ENCODE results near the gene KIF21B.

The KIF21B gene

GRCh38 chr1:201023517-201023902, at the start of gene KIF21B:
Gene KIF21B, minus strand, starts transcription at chr1:201023714. Its CDS starts 331 bp downstream, at chr1:201023383.
- Histone ChIP-seq H3K36me3 (no peaks in the 10 kb centered on the region), H3K27ac (peak within 1 kb of the TSS; percentile 98), H3K4me3 (ENCODE audit: low read depth in 1 of 2, low read length in 1 of 2) (peak within 1 kb of the TSS; percentile 77 to 90), H3K4me1 (ENCODE audit: control insufficient read depth in 1 of 2, insufficient read depth in 1 of 2, low read depth in 1 of 2, low read length in 1 of 2) (peaks cover 92 to 93% of the 10 kb centered on the region in 2 experiments), H3K27me3 (no peaks in the 10 kb centered on the region), H3K9me3 (no peaks in the 10 kb centered on the region)
- TF ChIP-seq, protein P1, sequence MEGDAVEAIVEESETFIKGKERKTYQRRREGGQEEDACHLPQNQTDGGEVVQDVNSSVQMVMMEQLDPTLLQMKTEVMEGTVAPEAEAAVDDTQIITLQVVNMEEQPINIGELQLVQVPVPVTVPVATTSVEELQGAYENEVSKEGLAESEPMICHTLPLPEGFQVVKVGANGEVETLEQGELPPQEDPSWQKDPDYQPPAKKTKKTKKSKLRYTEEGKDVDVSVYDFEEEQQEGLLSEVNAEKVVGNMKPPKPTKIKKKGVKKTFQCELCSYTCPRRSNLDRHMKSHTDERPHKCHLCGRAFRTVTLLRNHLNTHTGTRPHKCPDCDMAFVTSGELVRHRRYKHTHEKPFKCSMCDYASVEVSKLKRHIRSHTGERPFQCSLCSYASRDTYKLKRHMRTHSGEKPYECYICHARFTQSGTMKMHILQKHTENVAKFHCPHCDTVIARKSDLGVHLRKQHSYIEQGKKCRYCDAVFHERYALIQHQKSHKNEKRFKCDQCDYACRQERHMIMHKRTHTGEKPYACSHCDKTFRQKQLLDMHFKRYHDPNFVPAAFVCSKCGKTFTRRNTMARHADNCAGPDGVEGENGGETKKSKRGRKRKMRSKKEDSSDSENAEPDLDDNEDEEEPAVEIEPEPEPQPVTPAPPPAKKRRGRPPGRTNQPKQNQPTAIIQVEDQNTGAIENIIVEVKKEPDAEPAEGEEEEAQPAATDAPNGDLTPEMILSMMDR (IDR thresholded peaks at IDR 0.05): no peak

DNA sequence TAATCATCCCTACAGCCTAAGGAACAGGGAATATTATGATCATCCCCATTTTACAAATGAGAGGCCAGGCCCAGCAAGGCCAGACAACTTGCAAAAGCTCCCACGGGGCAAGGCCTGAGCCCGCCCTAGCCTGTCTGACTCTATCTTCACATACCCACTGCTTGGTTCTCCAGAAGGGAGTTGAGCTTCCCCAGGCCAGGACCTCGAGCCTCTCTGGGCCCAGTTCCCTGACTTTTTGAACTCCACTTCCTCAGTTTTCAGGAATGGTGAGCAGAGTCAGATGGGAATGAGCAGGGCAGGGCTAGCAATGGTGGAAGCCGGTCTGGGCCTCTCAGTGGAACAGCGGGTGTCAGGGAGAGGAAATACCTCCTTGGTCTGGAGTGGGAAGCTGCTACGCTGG, 49.4 kb upstream of the KIF21B start:
- H3K36me3 ChIP-seq: no peaks in the 10 kb centered on the region
- H3K4me3 ChIP-seq (ENCODE audit: low read depth in 1 of 2, low read length in 1 of 2): no peak overlapping the region
- H3K27me3 ChIP-seq: no peaks in the 10 kb centered on the region
- no peaks in the 10 kb centered on the region for H3K9me3 ChIP-seq
- TF ChIP-seq, protein P1 (IDR thresholded peaks at IDR 0.05): no peak
- H3K27ac ChIP-seq: no peak overlapping the region
- H3K4me1 ChIP-seq (ENCODE audit: control insufficient read depth in 1 of 2, insufficient read depth in 1 of 2, low read depth in 1 of 2, low read length in 1 of 2): no peaks in the 10 kb centered on the region

GRCh38 chr1:201072149-201072548, 48.6 kb upstream of the KIF21B start:
- H3K4me1 ChIP-seq (ENCODE audit: control insufficient read depth in 1 of 2, insufficient read depth in 1 of 2, low read depth in 1 of 2, low read length in 1 of 2): no peaks in the 10 kb centered on the region
- H3K36me3 ChIP-seq: no peaks in the 10 kb centered on the region
- H3K27me3 ChIP-seq: no peaks in the 10 kb centered on the region
- TF ChIP-seq, protein P1 (IDR thresholded peaks at IDR 0.05): no peak
- H3K27ac ChIP-seq: no peak overlapping the region
- H3K9me3 ChIP-seq: no peaks in the 10 kb centered on the region
- H3K4me3 ChIP-seq (ENCODE audit: low read depth in 1 of 2, low read length in 1 of 2): no peak overlapping the region

DNA sequence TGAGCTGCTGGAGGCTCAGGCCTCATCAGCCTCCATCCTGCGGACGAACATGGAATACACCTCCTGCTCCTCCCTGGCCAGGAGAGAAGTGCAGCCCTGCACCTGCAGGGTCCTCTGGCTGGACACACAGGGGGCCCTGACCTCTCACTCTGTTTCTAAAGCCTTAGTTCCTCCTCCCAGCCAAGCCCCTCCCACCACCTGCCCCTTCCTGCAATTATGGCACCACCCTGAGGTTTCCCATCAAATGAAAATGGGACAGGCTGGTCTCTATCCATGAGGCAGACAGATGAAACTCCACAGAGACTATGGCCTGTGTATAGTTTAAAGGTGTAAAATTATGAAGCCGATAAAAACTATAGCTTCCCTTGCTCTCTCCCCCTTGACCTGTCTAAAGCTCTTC, 46.1 kb upstream of the KIF21B start:
- no peak overlapping the region for H3K27ac ChIP-seq
- H3K36me3 ChIP-seq: no peaks in the 10 kb centered on the region
- TF ChIP-seq, protein P1 (IDR thresholded peaks at IDR 0.05): no peak
- no peaks in the 10 kb centered on the region for H3K4me1 ChIP-seq (ENCODE audit: control insufficient read depth in 1 of 2, insufficient read depth in 1 of 2, low read depth in 1 of 2, low read length in 1 of 2)
- H3K9me3 ChIP-seq: no peaks in the 10 kb centered on the region
- H3K27me3 ChIP-seq: no peaks in the 10 kb centered on the region
- H3K4me3 ChIP-seq (ENCODE audit: low read depth in 1 of 2, low read length in 1 of 2): no peak overlapping the region

GRCh38 chr1:201068976-201069375, 45.5 kb upstream of the KIF21B start:
- no peaks in the 10 kb centered on the region for H3K9me3 ChIP-seq
- no peaks in the 10 kb centered on the region for H3K4me1 ChIP-seq (ENCODE audit: control insufficient read depth in 1 of 2, insufficient read depth in 1 of 2, low read depth in 1 of 2, low read length in 1 of 2)
- H3K27me3 ChIP-seq: no peaks in the 10 kb centered on the region
- H3K27ac ChIP-seq: no peak overlapping the region
- no peak overlapping the region for H3K4me3 ChIP-seq (ENCODE audit: low read depth in 1 of 2, low read length in 1 of 2)
- no peaks in the 10 kb centered on the region for H3K36me3 ChIP-seq
- TF ChIP-seq, protein P1 (IDR thresholded peaks at IDR 0.05): no peak

- no peak overlapping the region for H3K27ac ChIP-seq
- no peaks in the 10 kb centered on the region for H3K36me3 ChIP-seq
- H3K9me3 ChIP-seq: no peaks in the 10 kb centered on the region
- H3K4me1 ChIP-seq (ENCODE audit: control insufficient read depth in 1 of 2, insufficient read depth in 1 of 2, low read depth in 1 of 2, low read length in 1 of 2): no peaks in the 10 kb centered on the region
- TF ChIP-seq, protein P1 (IDR thresholded peaks at IDR 0.05): no peak
- no peak overlapping the region for H3K4me3 ChIP-seq (ENCODE audit: low read depth in 1 of 2, low read length in 1 of 2)
- no peaks in the 10 kb centered on the region for H3K27me3 ChIP-seq
These were observed 43.5 kb upstream of the KIF21B start for GRCh38 chr1:201066986-201067385.
